UCSD-AML1 (cell line): ENCODE measurements around the gene NRXN3.

Experiments used
- DNase-seq: peaks from one replicate; lab custom pipeline; 2025; ENCODE audit not compliant: unreplicated experiment; lab: John Stamatoyannopoulos, UW

Gene NRXN3

DNA sequence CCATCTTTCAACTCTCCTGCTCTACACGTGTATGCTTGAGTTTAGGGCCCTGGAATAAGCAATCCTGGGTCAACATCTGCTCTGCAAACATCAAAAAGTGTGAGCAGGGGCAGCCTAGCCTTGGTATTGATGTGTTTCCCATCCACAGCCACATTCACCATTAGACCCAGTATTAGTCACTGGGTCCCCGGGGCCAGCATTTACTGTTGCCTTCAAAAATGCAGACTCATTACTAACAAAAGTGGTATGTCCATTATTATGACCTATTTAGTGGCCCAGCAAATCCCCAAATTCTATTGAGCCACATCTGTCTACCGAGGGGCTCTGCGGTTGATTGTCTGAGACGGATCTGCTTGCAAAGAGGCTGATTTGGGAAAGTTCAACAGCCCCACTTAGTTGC lies 1379.3 kb downstream of the NRXN3 start:
- DNase-seq: no peak

DNA sequence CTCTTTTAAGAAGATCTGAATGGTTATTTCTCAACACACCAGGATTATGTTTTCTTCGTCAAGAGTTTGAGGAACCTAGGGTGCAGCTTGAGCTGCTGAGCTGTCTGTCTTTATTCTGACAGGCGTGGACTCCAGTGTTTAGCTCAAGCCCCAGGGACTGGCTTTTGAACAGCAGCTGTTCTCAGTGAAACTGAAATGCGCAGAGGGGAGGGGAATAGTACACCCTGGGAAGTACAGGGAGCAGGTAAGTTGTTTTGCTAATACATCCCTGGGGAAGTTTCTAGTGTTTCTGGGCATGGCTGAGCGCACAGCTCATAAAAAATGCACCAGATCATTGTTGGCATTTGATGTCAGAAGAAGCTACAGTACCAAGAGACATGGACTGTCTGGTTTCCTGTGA lies 1381.3 kb downstream of the NRXN3 start:
- no peak for DNase-seq

DNA sequence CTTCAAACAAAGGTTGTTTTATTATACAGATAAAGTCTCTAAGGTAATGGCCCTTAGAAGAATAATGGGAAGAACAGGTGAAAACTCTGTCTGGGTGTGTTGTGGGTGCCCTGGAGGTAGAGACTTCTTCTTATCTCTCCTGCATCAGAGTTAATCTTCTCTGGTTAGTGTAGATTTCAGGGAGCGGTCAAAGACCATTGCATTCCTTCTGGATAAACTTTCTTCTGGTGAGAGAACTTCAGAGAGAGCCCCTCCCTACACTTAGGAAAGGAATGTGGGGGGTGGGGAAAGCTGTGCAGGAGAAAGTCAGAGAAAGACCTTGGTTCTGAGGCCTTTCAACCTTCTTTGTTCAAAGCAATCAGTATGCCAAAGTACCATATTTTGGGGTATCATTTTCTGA lies 1382.6 kb downstream of the NRXN3 start:
- no peak for DNase-seq

DNA sequence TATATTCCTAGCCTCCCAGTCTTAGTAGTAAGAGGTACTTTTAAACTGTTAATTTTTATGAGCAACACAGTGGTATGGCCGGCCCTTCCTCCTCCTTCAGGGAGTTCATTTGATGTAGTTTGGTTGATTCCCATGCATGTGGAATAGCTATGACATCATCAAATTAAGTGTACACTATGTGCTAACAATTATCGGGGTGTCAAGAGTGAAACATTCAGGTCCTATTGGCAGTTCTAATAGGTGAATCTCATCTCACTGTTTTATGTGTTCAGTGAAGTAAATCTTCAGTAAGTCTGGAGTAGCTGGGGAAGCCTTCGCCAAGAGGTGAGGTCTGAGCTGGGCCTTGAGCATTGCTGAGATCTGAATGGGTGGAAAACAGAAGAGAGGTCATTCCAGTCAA lies 1384.6 kb downstream of the NRXN3 start:
- DNase-seq: no peak

DNA sequence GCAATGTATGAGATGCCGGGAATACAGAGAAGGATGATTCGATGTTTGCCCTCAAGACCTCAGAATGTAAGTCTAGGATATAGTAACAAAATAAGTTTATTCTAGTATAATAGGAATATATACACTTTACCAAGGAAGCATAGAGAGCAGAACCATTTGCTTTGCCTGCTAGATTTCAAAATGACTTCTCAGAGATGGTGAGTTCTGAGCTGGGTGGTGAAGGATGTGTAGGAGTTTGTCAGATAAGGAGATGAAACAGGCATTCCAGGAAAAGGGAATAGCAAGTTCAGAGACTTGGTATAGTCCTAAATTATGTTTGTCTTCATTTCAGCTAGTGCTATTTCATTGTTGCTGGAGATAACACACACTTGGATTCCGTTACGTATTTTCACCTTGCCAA lies 1385.3 kb downstream of the NRXN3 start:
- DNase-seq: no peak

DNA sequence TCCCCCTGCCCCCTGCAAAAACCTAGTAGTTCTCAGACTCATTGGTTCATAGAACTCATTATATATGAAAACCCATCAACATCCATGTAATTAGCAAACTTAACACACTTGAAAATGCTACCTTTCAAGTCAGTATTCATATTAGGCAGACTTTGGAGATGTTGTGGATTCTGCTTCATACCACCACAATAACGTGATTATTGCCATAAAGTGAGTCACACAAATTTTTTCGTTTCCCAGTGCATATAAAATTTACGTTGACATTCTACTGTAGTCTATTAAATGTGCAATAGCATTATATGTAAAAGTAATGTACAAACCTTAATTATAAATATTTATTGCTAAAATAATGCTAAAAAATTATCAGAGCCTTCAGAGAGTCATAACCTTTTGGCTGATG lies 1387.1 kb downstream of the NRXN3 start:
- DNase-seq: no peak

DNA sequence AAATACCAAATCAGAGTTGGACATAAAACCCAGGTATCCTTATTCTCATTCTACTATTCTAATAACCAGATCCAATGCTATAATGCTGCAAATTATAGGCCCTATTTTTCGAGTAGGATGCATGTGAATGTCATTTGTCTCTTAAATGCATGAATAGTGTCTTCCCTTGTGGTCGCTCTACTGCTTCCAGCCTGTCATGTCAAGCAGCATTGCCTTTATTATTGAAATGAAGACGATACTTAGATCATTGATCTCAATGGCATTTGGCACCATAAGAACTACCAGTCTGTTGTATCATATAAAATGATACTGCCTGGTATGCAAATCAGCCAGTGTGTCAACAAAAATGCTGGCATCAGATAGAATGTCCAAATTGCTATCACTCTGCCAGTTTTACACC lies 1392.0 kb downstream of the NRXN3 start:
- DNase-seq: no peak

DNA sequence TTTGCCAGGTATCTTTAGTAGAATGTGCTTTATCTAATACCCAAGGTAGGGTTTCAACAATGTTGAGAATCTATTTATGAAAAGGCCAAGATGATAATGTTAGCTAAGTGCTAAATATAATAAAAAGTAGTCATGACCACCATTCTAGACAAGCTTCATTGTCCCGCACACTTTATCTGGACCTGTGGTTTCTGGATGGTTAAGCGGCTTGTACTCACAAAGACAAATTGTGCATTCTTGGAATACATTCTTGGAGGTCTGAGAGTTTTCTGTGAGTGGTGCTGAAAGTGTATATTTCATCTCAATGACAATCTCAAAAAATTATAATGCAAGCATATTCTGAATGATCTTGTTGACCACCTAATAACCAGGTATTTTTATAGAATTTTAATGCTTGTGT lies 1394.2 kb downstream of the NRXN3 start:
- no peak for DNase-seq

DNA sequence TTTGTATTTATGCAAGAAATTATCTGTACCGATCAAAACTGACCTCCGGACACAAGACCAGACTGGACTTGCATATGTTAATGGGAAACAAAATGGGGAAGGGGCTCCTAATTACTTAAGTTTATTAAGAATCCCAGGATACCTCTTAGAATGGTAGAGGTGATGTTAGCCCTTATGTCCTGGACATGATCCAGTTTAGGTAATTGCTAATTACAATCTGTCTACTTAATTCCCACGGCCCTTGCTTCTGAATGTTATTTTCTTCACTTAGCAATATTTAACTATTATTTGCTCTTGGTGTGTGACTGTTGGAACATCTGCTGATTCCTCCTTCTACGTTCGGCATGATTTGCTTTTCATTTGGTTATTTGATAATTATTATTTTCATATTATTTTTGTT lies 1397.1 kb downstream of the NRXN3 start:
- DNase-seq: no peak

DNA sequence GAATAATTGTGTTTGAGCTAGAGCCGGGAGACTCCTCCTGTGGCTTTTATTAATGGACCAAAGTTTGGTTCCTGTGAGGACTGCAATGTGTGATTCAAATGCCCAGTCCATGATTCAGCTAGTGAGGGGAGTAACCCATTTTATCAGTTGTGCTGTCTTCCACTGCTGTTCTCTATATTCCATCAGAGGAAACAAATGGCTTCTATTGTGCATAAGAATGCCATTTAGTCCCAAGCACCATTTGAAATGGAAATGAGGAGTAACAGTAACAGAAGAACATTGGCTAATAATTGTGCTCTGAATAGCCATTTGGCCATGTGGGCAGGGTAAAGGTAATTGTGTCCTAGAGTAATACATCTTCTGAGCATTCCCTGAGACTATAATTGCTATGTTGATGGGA lies 1398.4 kb downstream of the NRXN3 start:
- DNase-seq: no peak

DNA sequence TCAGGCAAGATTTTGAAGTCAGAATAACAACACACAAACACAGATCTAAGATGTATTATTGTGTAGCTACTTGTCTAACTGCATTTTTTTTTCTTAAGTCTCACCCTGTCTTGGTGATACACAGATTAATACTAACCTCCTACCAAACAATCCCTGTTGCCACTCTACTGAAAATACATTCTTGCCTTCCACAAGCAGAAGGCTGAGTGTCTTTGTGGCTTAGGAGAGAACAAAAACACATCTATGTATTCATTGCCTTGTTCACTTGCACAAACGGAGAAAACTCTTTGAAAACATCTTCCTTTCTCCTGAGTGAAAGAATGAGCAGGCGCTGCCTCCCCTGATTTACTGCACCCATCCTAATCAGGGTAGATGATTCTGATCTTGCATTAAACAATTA lies 1398.9 kb downstream of the NRXN3 start:
- DNase-seq: no peak

DNA sequence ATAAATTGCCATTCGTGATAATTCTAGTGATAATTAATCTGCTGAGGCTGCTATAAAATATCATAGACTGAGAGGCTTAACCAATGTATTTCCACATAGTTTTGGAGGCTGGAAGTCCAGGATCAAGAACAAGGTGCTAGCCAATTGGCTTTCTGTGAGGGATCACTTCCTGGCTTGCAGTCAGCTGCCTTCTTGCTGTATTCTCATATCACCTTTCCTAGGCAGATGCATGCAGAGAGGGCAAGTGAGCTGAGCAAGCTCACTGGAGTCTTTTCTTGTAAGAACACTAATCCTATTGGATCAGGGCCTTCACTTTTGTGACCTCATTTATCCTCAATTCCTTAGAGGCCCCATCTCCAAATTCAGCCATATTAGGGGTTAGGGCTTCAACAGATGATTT lies 1400.5 kb downstream of the NRXN3 start:
- DNase-seq: no peak

DNA sequence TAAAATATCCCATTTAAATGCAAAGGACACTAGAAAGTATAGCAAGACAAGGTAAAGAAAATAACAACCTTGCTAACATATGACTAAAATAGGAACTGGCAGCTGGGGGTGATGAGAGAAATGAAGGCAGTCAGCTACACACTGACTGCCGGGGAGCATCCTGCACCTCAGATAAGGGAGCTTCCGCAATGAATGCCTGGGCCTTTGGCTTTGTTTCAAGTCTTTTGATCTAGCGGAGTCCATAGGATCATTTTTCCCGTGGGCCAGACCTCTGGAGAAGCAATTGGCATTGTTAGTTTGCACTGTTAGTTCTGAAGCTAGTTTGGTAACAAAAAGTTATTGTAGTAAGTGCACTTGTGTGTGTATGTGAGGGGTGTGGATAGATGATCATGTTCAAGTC lies 1401.2 kb downstream of the NRXN3 start:
- DNase-seq: no peak

DNA sequence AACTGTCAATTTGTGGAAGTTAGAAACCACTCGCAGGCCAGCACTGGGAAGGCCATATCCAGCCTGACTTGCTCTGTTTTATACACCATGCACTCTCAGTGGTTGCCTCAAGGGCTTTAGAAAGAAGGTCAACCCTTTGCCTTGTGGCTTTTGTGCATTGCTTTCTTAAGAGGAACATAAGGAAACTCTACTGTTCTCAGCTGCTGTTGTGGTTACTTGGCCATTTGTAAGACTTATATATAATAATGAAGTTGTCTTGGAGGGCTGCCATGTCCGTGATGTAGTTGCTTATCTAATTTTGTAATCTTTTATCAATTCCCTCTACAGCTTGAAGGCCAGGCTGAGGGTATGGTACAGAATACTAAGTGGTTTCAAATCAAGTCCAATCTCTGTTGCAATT lies 1403.3 kb downstream of the NRXN3 start:
- DNase-seq: no peak

DNA sequence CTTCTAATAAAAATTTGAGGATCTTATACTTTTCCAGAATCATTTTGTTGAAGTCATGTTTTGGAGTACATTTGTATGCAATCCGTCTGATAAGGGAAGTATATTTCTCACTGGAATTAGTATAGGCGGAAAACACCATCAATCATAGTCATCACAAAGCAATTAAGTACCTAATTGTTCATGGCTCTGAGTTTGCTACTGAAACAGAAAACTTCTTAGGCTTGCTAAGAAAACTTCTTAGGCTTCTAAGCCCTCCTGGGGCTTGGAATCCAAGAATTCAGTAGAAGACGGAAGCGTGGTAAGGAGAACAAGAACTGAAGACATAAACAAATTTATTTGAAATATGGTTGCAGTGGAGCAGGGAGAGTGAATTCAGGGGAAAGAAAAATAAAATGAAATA lies 1404.9 kb downstream of the NRXN3 start:
- no peak for DNase-seq

DNA sequence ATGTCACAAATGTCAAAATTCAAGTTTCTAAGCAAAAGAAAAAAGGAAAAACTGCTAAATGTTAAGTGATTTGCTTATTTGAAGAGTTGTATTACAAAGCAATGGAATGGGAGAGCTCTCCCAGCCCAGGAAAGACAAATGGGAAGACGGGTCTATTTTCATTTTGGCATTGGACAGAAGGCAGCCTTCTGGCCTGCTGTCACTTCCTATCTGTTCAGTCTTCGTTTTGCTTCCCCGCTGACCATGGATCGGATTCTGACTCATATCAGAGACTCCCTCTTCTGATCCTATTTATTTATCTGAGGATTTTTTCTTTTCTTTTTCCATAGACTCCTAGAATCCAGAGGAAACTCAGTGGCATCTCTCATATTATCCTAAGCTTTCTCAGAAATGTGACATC lies 1406.3 kb downstream of the NRXN3 start:
- DNase-seq: no peak

DNA sequence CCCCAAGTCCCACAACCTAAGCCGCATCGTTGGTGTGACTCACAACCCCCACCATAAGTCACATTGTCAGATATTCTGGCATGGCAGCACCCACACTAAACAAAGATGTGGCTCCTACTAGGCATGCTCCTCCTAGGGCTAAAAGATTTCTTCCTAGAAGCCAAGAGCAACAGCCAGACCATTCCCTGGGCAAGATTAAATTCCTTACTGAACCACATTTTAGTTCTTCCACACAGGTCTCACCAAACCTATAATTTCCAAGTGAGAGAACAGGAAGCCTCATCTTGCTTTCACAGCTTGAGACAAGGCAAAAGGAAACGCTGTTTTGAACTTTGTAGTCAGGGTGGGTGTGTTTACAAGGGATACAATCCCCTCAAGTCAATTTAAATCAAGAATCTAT lies 1408.3 kb downstream of the NRXN3 start:
- DNase-seq: no peak

DNA sequence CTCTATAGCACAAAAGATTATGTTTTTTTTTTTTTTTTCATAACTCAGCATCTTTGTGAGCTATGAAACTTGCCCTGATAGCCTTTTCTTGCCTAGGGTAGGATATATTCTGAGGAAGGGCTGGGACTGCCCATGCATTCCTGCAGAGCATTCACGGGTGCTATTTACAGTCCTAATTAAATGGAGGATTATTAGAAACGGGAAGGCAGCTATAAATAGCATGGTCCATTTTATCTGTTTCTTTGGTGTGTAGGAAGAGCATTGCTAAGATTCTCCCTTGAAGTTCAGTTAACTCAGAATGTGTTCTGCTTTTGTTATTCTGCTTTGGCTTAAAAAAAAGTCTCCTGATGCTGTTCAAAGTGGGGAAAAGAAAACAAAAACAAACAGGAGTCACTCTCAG lies 1410.2 kb downstream of the NRXN3 start:
- no peak for DNase-seq

DNA sequence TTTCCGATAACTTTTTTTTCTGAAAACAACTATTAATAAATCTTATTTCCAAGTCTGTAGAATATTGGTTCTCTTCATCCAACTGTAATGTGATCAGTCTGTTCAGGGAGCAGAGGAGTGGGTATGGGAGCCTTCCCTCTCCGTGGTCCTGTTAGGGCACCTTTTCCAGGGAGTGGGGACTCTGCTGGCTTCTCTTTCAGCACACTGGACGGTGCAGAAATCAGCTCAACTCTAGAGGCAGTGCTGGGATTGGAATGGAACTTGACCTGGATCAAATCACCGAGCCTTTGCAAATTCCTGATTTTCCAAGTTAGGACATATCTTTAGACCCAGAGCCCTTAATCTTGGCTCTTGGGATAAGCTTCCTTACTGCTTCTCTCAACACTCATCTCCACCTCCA lies 1410.7 kb downstream of the NRXN3 start:
- DNase-seq: no peak

DNA sequence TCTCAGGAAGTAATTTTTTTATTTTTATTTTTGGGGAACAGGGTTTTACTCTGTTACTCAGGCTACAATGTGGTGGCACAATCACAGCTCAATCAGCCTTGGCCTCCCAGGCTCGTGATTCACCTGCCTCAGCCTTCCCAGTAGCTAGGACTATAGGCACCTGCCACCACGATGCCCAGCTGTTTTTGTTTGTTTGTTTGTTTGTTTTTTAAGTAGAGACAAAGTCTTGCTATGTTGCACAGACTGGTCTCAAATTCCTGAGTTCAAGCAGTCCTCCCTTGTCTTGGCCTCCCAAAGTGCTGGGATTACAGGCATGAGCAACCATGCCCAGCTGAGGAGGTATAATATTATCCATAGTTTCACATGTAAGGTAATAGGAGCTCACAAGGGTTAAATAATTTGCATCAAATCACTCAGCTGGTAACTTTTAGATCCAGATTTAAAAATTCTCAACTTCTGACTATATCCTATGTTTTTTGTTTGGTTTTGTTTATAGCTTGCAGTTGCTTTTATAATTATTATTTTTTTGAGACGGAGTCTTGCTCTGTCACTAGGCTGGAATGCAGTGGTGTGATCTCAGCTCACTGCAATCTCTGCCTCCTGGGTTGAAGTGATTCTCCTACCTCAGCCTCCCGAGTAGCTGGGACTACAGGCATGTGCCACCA lies 1411.9 kb downstream of the NRXN3 start:
- DNase-seq: no peak

DNA sequence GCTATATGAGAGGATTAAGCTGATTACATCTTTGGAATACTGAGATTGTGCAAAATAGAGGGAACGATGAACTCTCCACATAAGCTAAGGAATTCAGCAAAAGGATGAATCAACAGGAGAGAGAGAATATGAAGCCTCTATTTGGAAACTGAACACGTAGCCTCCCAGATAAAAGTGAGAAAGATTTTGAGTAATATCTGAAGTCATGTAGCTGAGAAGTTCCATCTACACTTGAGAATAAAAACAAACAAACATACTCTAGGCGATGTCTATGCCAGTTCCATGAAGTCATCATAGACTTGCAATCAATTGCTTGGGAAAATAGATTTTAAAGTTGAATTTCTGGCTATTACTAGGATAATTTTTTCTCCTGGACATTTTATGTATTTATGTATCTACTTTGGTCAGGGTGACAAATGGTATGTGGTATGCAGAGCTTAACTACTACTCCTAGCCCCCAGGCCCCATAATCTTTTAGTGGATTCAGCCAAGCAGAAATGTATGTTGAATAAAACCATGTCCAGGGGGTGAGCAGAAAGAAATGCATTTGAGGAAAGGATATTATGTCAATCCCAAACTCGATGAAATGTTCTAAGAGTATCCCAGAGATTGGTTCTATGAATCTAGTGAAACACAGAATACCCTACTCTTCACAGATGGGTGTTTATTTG lies 1413.7 kb downstream of the NRXN3 start:
- no peak for DNase-seq

DNA sequence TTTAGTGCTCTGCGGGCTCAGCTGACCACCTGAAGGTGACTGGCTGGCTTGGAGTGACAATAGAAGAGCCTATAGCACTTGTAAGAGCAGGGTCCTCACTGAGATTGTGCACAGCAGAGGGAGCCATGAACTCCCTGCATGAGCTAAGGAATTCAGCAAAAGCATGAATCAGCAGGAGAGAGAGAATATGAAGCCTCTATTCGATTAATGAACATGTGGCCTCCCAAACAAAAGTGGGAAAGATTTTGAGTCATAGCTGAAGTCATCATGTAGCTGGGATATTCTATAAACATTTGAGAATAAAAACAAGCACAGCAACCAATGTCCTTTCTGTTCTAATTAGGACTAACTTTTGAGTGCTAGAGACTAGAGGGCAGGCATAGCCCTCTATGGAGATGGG lies 1414.5 kb downstream of the NRXN3 start:
- DNase-seq: no peak

DNA sequence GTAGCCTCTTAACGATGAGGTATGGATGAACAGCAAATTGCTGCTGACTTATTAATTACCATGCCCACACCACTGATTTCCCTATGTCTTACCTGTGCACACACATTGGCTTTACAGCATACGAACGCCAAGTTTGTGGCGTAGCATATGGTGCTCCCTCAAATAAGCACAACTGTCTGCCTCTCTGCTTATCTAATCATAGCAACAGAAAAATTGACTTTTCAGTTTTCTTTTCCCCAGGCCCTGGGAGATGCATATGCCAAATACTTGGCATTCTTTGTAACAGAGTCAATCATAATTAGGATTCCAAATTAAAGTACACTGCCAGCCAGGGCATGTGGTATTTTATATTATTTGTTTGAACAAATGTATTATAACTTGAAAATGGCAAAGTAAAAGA lies 1415.7 kb downstream of the NRXN3 start:
- DNase-seq: no peak
